Nucleus accumbens (tissue), 56 donors: ENCODE data around the gene AP4B1.
"Not testable (repeated sequence)": the region's sequence is repeated elsewhere in the genome, so short reads cannot be mapped to it uniquely, and the experiment has no call there.

Experiments used
- DNase-seq, 56 donors: peaks; one replicate each; lab custom pipeline; 2025; lab: John Stamatoyannopoulos, UW

Gene AP4B1

DNA sequence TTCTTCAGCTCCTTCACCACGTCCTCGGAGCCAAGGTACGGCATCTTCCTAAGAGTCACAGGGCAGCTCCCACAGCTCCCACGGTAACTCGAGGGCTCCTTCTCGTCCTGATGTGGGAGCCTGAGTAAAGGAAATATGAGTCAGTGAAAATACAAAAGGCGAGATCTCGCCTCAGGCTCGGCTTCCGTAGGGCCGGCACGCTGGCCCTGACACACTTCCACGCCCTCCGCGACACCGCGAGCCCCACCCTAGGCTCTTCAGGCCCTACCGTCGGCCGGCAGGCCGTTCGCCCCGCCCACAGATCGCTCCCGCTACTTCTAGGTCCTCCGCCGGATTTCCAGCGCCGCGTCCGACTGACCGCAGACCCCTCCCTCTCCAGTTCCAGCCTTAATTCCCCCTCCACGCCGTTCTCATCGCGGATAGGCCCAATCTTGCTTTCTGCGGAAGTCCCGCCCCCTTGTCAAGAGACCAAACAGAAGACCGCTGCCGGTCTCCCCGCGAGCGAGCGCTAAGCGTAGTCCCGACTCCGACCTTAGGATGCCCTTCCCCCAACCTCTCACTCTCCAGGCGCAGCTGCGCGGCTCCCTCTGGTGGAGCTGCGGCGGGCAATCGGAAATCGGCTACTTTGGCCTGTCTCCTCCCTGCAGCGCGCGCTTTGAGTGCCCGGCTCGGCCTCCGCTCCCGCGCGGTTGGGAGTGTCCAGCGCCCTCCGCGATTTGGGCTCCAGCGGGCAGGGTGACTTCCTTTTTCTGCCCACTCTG lies at the start of gene AP4B1, which contains the start of gene DCLRE1B:
AP4B1 (minus strand) TSS at position 126 of the 761 bp plus-strand sequence; CDS start at position 44, 82 bp downstream.
DCLRE1B (plus strand) TSS at position 653 of the 761 bp plus-strand sequence. CDS start 261 bp downstream, outside the sequence.
- DNase-seq = peak; percentile 76 to 99 (median 98)

DNA sequence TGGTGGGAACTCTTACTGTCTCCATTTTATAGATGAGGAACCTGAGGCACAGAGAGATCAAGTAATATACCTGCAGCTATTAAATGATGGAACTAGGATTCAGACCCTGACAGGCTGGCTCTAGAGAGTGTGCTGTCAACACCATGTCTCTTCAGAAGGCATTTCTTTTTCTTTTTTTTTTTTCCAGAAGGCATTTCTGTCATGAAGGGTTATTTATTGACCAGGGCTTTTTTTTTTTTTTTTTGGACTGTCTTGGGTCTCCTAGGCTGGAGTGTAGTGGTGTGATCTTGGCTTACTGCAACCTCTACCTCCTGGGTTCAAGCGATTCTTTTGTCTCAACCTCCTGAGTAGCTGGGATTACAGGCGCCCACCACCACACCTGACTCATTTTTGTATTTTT lies 47.1 kb upstream of the AP4B1 start:
- DNase-seq = no peak

DNA sequence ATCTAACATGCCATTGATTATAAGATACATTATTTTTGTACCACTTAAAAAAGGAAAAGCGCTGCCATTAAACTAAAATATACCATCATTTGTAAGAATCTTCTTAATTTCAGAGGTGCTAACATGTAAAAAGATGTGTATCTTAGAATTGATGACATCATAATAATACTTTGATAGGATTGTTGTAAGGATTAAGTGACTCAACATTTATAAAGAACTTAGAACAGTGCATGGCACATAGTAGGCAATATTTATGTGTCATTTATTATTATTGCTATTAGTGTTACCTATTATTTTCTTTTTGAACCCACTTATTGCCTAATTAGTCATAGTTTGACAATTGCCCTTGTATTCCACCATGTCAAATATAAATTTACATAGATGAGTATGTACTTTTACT lies 46.3 kb upstream of the AP4B1 start:
- no peak for DNase-seq

DNA sequence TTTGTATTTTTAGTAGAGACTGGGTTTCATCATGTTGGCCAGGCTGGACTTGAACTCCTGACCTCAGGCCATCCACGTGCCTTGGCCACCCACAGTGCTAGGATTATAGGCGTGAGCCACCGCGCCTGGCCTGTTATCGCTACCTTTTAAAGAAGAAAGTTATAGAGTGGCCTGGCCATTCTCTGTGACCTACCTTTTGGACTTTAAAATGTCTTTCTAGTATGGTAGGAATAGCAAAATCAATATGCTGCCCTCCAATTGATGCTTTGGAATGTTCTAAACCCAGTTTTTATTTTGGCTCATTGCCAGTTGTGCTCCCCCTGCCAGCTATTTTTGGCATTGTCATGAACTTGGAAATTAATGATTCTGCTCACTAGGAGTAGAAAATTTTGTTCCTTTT lies 44.4 kb upstream of the AP4B1 start:
- DNase-seq = no peak

DNA sequence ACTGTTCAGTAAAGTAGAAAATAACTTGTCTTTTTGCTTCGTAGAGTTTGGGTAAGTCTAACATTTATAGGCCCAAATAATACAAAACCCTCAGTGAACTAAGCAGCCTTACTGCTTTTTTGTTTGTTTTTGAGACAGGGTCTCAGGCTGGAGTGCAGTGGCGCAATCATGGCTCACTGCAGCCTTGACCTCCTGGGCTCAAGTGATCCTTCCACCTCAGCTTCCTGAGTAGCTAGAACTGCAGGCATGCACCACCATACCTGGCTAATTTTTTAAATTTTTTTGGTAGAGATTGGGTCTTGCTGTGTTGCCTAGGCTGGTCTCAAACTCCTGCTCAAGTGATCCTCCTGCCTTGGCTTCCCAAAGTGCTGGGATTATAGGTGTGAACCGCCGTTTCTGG lies 43.6 kb upstream of the AP4B1 start:
- not testable (repeated sequence) for DNase-seq

DNA sequence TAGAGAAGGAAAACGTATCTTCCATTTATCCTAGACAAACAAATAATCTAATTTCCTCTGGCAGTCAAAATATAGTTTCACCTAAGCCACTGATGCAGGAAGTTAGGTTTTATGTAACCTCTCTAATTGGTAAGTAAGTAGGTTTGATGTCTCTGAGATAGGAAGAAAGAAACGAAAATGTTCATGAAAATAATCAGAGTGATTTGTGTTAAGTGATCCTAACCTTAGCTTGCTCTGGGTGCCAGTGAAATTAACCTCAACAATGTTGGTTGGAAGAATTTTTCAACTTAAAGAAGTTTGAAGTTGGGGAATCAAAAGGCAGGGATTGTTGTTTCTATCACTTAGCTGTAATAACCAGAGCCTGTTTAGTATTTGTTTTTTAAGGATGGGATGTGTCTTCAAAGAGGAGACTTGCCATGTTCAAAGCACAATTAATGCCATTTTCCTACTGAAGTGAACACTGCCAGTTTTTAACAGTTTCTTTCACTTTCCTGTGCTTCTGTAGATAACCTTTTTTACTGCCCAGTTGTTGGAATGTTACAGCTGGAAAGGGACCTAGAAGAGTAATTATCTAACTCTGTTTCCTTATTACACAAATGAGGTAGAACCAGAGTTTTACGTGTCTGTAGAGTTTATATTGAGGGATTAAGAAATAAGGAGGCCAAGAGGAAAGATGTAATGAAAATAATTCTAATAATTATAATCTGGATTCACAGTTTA lies 42.9 kb upstream of the AP4B1 start:
- no peak for DNase-seq

DNA sequence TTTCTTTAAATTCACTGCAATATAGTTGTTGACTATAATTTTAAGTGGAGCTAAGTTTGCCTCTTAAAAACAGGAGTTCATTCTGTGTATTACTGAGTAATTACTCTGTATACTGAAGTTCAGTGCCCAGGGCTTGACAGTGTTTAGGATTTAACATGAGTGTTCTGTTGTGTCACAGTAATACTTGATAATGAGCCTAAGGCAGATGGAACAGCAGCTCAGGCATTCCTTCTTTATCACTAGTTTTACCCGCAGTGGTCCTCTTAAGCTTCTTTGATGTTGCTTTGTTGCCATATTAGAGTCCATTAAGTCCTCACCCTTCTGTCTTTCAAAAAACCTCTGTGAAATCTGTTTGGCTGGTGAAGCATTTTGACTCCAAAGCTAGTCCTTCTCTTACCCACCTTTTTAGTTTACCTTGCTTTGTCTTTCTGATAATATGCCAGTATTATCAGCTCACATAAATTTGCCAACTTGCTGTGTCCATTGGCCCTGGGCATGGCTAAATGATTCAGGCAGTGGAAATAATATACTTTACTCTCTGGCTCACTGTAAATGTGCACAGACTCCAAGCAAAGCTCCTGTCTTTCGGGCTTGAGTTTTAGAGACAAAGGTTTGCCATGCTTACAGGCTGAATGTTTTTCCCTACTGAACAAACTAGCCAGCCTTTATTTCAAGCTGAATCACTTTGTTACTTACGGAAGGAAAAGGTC lies 42.2 kb upstream of the AP4B1 start:
- no peak for DNase-seq

DNA sequence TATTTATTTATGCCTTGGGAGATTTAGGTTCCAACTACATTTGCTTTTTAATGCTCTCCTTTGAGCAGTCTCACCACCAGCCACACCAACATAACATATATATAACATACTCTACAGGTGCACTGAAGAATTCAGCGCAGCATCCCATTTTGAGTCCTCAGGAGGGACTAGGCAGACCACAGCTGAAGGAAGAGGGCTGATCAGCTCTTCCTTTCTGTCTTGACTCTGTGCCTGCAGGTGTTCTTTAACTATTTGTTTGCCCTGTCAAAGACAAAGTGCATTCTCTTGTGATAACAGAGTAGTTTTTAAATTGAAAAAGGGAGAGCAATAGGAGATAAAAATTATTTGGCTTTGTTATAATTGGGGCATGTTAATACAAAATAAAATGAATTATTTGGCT lies 41.5 kb upstream of the AP4B1 start:
- no peak for DNase-seq

DNA sequence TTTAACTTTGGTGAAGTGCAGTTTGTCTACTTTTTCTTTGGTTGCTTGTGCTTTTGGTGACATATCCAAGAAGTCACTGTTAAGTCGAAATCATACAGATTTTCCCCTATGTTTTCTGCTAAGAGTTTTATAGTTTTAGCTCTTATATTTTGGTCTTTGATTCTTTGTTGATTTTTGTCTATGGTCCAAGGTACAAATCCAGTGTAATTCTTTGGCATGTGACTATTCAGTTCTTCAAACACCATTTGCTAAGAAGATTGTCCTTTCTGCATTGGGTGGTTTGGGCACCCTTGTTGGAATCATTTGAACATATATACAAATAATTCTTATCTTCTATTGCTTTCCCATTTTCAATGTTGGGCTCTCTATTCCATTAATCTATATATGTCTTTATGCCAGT lies 40.7 kb upstream of the AP4B1 start:
- no peak for DNase-seq

DNA sequence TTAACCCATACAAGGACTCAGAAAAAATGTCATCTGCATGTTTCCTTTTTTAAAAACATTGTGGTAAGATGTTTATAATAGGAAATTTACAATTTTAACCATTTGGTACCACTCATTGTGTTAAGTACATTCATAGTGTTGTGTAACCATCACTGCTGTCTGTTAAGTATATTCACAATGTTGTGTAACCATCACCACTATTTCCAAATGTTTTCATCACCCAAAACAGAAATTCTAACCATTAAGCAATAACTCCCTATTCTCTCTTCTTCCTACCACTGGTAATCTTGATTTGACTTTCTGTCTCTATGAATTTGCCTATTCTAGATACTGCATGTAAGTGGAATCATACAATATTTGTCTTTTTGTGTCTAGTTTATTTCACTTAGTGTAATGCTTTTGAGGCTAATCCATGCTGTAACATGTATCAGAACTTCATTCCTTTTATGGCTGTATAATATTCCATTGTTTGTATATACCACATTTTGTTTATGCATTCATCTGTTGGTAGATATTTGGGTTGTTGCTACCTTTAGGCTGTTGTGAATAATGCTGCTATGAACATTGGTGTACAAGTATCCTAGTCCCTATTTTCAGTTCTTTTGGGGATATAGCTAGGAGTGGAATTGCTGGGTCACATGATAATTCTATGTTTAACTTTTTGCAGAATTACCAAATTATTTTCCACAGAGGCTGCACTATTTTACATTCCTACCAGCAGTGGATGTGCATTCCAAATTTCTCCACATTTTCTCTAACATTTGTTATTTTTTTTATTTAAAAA lies 38.6 kb upstream of the AP4B1 start:
- no peak for DNase-seq

DNA sequence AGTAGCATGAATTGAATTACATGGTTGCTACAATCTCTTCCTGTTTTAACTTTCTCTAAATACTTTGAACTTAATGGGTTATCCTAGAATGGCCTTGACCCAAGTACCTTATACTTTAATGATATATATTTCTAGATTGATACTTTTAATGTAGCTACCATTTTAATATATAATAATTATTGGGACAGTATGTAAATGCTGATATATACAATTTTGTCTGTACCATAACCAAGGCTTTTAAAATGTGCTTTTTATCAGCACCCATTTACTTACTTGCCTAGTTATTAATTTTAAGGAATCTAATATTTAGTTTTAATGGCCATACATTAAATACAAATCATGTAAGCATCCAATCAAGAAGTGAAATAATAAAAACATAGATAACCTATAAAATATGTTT lies 37.9 kb upstream of the AP4B1 start:
- no peak for DNase-seq

DNA sequence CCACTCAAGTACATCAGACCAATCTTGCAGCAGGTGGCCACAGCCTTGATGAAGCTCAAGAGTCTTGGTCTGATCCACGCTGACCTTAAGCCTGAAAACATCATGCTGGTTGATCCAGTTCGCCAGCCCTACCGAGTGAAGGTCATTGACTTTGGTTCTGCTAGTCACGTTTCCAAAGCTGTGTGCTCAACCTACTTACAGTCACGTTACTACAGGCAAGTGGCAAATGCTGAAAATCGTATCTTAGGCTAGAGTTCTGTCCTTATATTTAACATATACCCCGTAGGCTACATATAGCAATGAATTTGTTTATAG lies 36.6 kb upstream of the AP4B1 start:
- DNase-seq = no peak

DNA sequence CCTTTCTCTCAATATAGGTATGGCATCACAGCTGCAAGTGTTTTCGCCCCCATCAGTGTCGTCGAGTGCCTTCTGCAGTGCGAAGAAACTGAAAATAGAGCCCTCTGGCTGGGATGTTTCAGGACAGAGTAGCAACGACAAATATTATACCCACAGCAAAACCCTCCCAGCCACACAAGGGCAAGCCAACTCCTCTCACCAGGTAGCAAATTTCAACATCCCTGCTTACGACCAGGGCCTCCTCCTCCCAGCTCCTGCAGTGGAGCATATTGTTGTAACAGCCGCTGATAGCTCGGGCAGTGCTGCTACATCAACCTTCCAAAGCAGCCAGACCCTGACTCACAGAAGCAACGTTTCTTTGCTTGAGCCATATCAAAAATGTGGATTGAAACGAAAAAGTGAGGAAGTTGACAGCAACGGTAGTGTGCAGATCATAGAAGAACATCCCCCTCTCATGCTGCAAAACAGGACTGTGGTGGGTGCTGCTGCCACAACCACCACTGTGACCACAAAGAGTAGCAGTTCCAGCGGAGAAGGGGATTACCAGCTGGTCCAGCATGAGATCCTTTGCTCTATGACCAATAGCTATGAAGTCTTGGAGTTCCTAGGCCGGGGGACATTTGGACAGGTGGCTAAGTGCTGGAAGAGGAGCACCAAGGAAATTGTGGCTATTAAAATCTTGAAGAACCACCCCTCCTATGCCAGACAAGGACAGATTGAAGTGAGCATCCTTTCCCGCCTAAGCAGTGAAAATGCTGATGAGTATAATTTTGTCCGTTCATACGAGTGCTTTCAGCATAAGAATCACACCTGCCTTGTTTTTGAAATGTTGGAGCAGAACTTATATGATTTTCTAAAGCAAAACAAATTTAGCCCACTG lies 36.0 kb upstream of the AP4B1 start:
- no peak for DNase-seq

DNA sequence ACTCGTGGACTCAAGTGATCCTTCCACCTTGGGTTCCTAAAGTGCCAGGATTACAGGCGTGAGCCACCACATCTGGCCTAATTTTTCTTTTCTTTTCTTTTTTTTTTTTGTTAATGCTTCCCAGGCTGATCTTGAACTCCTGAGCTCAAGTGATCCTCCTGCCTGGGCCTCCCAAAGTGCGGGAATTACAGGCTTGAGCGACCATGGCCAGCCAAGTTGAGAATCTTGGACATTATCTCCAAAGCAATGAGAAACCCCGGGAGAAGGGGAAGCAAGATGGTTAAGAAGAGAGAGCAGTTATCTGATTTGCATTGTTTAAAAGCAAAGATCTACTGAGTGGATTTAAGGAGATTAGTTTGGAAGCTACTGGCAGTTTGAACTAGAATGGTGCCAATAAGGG lies 33.6 kb upstream of the AP4B1 start:
- DNase-seq = no peak

DNA sequence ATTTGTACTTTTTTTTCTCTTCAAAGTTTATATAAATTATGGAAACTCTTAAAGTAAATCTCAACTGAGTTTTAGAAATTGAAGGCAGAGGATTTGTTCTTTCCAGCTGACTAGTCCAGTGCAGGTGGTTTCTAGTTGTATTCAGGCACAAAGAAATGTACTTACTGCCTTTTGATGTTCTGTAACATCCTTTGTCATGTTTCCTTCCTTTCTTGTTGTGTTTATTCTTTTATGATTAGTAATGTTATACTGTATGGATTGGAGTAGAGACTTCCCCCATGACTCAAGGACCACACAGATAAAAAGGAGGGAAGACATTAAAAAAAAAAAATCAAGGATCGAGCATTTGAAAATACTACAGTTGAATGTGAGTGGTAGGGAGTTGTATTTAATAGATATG lies 32.5 kb upstream of the AP4B1 start:
- DNase-seq = no peak

DNA sequence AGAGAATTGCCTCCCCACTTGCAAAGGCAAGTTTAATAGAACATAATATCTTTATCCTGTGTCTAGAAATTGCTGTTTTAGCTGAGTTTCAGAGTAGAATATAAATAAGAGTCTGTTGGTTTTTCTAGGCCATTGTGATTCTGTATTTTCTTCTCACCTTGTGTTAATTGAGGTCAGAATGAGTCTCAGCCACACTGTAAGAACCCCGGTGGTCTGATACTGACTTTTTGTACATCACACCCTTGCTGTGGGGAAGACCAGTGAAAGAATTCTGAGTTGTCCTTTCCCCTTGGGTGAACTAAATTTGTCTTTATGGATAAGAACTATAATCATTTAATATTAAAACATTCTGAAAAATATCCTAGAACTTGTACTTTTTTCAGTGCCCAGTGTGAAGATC lies 31.4 kb upstream of the AP4B1 start:
- DNase-seq = no peak

DNA sequence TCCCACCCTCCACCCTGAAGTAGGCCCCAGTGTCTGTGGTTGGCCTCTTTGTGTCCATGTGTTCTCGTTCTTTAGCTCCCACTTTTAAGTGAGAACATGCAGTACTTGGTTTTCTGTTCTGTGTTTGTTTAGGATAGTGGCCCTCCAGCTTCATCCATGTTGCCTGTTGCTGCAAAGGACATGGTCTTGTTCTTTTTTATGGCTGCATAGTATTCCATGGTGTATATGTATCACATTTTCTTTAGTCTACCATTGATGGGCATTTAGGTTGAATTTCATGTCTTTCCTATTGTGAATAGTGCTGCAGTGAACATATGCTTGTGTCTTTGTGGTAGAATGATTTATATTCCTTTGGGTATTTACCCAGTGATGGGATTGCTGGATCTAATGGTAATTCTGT lies 30.6 kb upstream of the AP4B1 start:
- DNase-seq = no peak

DNA sequence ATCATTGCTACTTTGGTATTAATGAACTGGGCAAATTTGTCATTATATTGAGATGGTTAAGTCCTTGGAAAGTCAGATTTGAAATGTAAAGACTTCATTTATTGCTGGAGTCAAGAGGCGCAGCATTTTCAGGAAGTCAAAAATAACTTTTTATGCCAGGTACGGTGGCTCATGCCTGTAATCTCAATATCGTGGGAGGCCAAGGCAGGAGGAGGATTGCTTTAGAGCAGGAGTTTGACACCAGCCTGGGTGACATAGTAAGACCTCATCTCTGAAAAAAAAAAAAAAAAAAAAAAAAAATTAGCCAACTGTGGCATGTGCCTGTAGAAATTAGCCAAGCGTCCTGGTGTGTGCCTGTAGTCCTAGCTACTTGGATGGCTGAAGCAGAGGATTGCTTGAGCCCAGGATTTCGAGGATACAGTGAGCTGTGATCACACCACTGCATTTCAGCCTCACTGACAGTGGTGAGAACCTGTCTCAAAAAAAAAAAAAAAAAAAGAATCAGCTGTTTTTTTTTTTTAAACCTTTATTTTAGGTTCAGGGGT lies 30.0 kb upstream of the AP4B1 start:
- DNase-seq = peak in 2 of 56 donors; percentile 11 to 14

DNA sequence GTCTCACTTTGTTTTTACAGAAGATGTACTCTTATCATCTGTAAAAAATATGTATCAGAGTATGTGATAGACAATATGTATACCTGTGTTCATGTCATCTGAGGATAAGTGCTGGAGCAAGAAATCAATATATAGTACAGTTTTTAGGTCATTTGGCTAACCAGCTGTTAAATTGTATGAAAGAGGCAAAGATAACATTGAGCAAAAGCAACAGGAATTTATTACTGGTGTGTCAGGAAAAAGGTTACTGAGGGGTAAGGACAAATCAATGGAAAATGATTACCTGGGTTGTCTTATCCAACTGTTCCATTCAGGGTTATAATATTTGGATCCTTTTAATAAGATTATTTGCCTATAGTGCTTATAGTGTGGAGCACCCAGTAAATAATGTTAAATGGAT lies 29.4 kb upstream of the AP4B1 start:
- DNase-seq = no peak
